ENCODE results near the gene FCF1.

GRCh38 chr14:74697011-74697410 is 15.9 kb upstream of the FCF1 start:
- TF ChIP-seq EZH2 (IDR thresholded peaks at IDR 0.05; ENCODE audit: borderline replicate concordance, insufficient read depth, low read length, poor library complexity, severe bottlenecking), result no peak
- TF ChIP-seq CTCF (IDR thresholded peaks at IDR 0.05; ENCODE audit: poor library complexity, severe bottlenecking), result no peak

All from neural cell (in vitro differentiated cells).